Tibial nerve (tissue), 4 donors: ENCODE measurements around the gene C12orf56.

Experiments used
- CTCF ChIP-seq, 5 experiments: fragments of 200-600 bp in 3 of 5; fragments of 450-650 bp in 2 of 5; sonication (generic) in 3 of 5; IDR thresholded peaks; one replicate each; pipeline ENCODE4 v1.5.1; 2016 to 2019; ENCODE audit warnings: antibody characterized with exemption in 5 of 5, mild to moderate bottlenecking in 3 of 5, moderate library complexity in 2 of 5
- EP300 ChIP-seq, 2 donors: sonication (generic); formaldehyde crosslinking; IDR thresholded peaks; one replicate each; pipeline ENCODE4 v1.6.1; 2017; ENCODE audit warnings: antibody characterized with exemption in 2 of 2, mild to moderate bottlenecking in 1 of 2
- POLR2A ChIP-seq, 2 donors: fragments of 450-650 bp; IDR thresholded peaks; one replicate each; pipeline ENCODE4 v1.6.1; 2017; ENCODE audit warnings: antibody characterized with exemption in 2 of 2, mild to moderate bottlenecking in 2 of 2, moderate library complexity in 2 of 2

- no peak for TF ChIP-seq CTCF (IDR thresholded peaks at IDR 0.05)
- TF ChIP-seq POLR2A (IDR thresholded peaks at IDR 0.05), result no peak
- TF ChIP-seq EP300 (IDR thresholded peaks at IDR 0.05), result no peak
Measured at GRCh38 chr12:64216239-64216638, 174.3 kb downstream of the C12orf56 start.
